HG02884 (cell line): ENCODE results near the gene FGF12.

Source experiments
- ATAC-seq: cut with Tn5 transposase; IDR thresholded peaks from one replicate; pipeline ENCODE4 v1.9.1; 2021; ENCODE audit warnings: mild to moderate bottlenecking, moderate library complexity; ENCODE audit not compliant: unreplicated experiment

Gene FGF12

GRCh38 chr3:192514081-192514753, 213.1 kb downstream of the FGF12 start:
- ATAC-seq: no peak

GRCh38 chr3:192505731-192506130, 221.6 kb downstream of the FGF12 start:
- ATAC-seq: no peak

GRCh38 chr3:192501401-192501800, 225.9 kb downstream of the FGF12 start:
- no peak for ATAC-seq

- no peak for ATAC-seq
Observed at GRCh38 chr3:192496905-192497587, 230.3 kb downstream of the FGF12 start.

GRCh38 chr3:192494174-192494573, 233.2 kb downstream of the FGF12 start:
- peak; percentile 83 for ATAC-seq

- no peak for ATAC-seq
Observed at GRCh38 chr3:192490720-192491119, 236.6 kb downstream of the FGF12 start.

- ATAC-seq: no peak
Observed at GRCh38 chr3:192489579-192489978, 237.8 kb downstream of the FGF12 start.

- no peak for ATAC-seq
Observed at GRCh38 chr3:192487033-192487432, 240.3 kb downstream of the FGF12 start.

- ATAC-seq: no peak
Observed at GRCh38 chr3:192482809-192483208, 244.5 kb downstream of the FGF12 start.

- ATAC-seq: no peak
Observed at GRCh38 chr3:192482391-192482790, 244.9 kb downstream of the FGF12 start.

- ATAC-seq: no peak
Observed at GRCh38 chr3:192481638-192482037, 245.7 kb downstream of the FGF12 start.

GRCh38 chr3:192467230-192468140, 259.9 kb downstream of the FGF12 start:
- ATAC-seq: peak; percentile 97

GRCh38 chr3:192449036-192449435, 278.3 kb downstream of the FGF12 start:
- no peak for ATAC-seq

- no peak for ATAC-seq
Observed at GRCh38 chr3:192445770-192446644, 281.3 kb downstream of the FGF12 start.

GRCh38 chr3:192444791-192445106, 282.6 kb downstream of the FGF12 start:
- no peak for ATAC-seq

GRCh38 chr3:192444096-192444790, 283.1 kb downstream of the FGF12 start:
- peak; percentile 98 for ATAC-seq

- no peak for ATAC-seq
Observed at GRCh38 chr3:192435241-192435640, 292.1 kb downstream of the FGF12 start.

- no peak for ATAC-seq
Observed at GRCh38 chr3:192434186-192434585, 293.2 kb downstream of the FGF12 start.

- ATAC-seq: no peak
Observed at GRCh38 chr3:192433704-192434103, 293.6 kb downstream of the FGF12 start.

- ATAC-seq: no peak
Observed at GRCh38 chr3:192422997-192423342, 304.4 kb downstream of the FGF12 start.
